HG02852 (cell line): ENCODE measurements around the gene ARMC8.

Experiments
- ATAC-seq: cut with Tn5 transposase; IDR thresholded peaks from one replicate; pipeline ENCODE4 v1.9.1; 2021; ENCODE audit warnings: mild to moderate bottlenecking, moderate library complexity; ENCODE audit not compliant: unreplicated experiment

The ARMC8 gene

DNA sequence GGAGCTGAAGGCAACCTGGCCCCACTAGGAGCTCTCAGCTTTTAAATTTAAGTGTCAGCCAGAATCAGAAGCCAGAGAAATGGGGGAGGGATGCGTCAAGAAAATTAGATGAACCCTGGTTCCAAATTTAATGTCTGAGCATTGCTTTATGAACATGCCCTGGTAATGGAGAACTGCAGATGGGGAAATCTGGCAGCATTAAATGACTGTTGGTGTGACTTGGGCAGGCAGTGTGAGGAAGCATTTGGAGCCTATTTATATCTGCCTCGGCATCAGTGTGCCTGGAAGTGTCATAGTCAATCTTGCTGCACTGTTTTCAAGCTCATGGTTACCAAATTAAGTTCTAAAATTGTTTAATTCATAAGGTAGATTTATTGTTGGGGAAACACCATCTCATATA, 113.5 kb downstream of the ARMC8 start:
- no peak for ATAC-seq

DNA sequence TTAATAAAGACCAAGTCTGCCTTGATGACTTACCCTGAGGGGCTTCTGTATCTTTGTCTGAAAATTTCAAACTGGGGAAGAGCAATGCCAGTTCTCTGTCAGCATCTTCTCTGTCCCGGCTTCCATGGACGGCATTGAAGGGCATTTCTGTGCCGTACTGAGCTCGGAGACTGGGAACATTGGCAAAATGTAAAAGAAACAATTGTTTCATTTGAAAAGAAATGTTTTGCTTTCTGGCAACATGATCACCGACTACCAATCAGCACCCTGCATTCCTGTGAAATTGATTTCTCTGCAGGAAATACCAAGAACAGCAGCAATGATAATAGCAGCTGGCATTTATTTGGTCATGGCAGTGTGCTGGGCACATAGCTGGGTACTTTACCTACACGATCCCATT, 116.4 kb downstream of the ARMC8 start:
- ATAC-seq: no peak

DNA sequence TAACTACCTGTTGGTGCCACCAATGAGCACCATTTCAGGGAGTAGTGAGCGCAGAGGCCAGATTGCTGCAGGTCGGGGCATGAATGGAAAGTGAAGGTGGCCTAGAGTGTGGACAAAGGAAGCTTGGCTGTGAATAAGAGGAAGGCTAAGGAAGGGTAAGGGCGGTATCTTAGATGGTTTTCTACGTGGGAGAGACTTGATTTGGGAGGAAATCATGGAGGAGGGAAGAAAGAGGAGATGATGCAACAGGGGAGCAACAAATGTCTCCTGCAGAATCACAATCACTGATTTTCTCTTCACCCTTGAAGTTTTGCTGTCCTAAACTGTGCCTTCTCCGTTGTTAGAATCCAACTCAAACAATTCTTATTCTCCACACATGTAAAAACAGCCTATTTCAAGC, 120.8 kb downstream of the ARMC8 start:
- no peak for ATAC-seq

DNA sequence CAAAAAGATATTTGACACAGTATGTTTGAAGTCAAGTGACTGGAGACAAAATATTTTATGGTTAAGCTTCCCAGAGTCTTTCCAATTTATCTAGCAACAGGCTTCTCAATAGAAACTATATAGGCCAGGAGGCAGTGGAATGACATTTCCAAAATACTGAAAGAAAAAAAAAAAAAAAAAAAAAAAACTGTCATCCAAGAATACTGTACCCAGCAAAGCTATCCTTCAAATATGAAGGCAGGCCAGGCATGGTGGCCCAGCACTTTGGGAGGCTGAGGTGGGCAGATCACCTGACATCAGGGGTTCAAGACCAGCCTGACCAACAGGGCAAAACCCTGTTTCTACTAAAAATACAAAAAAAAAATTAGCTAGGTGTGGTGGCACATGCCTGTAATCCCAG, 121.7 kb downstream of the ARMC8 start:
- no peak for ATAC-seq

DNA sequence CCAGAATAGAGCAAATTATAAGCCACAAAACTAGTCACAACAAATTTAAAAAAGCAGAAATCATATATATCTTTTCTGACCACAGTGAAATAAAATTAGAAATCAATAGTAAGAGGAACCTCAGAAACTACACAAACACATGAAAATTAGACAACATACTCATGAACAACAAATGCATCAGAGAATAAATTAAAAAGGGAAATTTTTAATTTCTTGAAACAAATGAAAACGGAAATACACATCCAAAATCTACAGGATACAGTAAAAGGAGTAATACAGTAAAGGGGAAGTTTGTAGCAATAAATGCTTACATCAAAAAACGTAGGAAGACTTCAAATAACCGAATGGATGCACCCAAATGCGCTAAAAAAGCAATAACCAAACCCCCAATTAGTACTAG, 123.4 kb downstream of the ARMC8 start:
- ATAC-seq: no peak

DNA sequence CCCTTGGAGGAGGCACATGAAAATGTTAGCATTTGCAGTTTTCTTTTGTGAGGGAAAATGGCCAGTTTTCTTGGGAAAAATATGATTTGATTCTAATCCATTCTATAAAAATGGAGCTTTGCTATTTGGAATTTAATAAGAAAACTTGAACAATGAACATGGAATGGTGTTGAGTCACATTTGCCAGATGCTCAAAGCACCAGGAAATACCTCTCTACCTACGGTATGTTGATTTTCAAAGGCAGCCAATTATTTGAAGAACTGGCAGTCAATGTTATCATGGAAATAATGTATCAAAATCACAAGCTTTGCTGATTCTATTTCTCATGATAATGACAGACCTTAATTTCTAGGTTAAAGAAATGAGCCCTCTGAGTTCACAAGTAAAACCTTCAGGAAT, 127.7 kb downstream of the ARMC8 start:
- no peak for ATAC-seq

DNA sequence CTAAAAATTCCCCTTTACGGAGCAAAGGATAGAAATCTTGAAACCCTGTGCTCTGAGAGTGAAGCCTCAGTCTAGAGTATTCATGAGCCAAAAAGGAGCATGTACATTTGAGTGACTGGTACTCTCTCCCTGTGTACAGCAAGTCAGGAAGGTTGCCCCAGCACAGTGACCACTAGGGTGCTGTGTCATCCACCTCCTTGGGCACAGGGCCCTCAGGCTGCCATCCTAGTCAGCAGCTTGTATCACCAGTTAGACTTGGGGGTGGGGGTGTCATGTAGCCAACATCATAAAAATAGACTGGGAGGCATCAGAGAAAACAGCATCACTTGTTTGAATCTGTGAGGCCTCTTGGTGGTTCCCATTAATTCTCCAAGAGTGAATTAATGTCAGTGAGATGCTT, 130.6 kb downstream of the ARMC8 start:
- ATAC-seq: no peak

DNA sequence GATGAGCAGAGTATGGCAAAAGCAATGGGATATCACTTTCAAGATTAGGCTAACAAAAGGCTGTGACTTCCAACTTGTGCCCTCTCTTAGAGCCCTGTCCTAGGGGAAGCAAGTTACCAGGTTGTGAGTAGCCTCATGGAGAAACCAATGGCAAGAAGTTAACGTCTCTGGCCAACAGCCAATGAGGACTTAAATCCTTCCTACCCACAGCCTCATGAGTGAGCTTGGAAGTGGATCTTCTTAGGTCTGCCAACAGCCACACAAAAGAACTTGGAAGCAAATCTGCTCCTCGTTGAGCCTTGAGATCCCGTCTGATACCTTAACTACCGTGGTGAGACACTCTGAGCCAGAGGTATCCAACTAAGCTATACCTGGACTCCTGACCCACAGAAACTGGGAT, 136.9 kb downstream of the ARMC8 start:
- no peak for ATAC-seq

DNA sequence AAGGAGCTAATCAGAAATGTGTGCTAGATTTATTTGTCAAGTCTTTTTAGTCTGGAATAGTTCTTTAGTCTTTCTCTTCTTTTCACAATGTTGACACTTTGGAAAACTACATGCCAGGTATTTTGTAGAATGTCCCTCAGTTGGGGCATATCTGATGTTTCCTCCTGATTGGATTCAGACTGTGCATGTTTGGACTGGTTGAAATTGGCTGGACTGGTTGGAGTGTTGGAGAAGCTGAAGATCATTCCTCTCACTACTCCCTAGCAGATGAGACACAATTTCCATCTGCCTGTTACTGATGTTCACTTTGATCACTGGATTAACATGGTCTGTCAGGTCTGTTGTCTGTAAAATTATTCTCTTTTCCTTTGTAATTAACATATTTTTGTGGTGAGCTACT, 138.9 kb downstream of the ARMC8 start:
- no peak for ATAC-seq

DNA sequence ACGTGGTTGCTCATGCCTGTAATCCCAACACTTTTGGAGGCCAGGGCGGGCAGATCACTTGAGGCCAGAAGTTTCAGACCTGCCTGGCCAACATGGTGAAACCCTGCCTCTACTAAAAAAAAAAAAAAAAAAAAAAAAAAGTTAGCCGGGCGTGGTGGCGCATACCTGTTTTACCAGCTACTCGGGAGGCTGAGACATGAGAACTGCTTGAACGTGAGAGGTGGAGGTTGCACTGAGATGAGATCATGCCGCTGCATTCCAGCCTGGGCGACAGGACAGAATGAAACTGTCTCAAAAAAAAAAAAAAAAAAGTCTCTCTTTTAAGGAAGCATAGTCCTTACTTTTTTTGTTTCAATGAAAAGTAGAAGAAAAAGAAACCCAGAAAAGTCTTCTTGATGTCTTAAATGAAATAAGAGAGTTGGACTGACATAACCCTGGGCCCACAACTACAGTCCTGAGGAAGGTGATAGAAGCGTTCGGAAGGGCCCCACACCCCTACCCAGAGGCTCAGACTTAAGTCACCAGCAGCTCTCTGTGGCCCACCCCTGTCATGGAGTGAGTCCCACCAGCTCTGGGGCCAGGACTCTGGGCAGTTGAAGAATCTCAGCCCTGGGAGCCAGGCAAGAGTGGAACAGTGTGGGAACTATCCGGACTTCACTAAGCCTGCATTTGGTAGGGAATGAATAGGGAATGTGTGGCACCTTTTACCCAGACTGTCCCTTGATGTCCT, 139.9 kb downstream of the ARMC8 start:
- ATAC-seq: no peak

DNA sequence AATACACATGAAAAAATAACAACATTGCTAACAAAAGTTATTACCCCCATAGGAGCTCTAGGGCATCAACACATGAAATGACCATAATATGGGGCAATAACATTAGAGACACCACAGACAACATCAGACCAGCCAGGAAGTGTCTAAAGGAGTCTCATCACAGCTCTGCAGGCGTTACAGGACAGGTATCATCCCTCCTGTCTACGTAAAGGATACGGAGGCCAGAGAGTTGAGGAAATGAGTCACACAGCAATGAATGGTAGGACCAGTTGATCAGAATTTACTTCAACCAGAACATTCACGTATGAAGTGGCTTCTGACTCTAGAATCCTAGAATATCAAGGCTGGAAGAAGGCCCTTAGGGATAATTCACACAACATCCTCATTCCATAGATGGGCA, 140.7 kb downstream of the ARMC8 start:
- ATAC-seq: no peak

DNA sequence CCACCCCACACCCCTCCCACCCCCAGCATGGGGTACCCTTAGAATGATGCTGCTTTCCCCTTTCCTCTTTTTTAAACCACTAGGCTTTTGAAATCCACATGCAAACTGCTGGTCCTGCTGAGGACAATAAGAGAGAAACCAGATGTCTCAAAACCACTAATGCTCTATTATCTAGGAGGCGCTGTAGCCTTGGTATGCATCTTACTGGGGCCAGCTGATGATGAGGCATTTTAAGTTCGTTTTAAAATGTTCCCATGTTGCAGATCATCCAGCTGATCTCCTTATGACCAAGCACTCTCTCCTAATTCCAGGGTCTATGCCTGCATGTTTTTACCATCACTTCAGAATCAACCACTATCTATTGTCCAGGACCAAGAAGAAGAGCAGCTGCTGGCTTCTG, 141.2 kb downstream of the ARMC8 start:
- no peak for ATAC-seq

DNA sequence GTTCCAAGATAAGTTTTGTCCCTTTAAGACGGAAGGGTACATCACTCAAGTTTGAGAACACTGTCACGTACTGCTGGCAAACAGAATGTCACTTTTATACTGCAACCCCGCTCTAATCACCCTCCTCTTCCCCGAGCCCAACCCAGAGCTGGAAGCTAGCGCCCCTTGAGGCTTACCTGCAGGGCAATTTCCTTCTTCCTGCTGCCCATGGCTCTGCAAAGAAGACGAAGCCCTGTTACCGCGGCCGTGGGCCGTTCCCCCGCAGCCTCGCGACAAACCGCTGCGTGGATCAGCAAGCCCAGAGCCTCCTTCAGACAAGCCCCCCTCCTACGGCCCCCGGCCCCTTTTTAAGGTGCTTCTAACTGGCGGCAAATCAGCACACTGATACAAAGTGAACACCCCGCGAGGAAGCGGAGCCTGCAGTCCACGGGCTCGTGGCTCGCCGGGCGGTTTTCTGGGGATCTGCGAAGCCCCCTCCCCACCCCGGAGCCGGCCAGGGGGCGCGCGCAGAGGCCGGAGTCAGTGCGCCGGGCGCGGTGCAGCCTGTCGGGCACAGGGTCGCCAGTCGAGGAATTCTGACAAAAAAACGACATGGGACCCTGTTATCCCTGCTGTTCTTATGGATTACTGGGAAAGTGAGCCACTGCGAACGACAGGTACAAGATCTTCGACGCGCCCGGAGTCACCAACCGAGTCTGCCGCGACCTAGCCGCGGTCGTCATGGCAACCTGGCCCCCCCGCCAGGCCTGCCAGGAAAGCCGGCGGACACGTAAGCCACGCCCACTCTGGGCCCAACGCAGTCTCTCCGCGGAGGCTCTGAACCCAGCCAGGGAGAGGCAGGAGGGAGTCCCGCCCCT, 142.3 kb downstream of the ARMC8 start, which contains the start of gene NME9:
Gene NME9 (minus strand): TSS at position 725 of the 857 bp plus-strand sequence. CDS start 516 bp downstream, at position 209.
- peak; percentile 65 for ATAC-seq

DNA sequence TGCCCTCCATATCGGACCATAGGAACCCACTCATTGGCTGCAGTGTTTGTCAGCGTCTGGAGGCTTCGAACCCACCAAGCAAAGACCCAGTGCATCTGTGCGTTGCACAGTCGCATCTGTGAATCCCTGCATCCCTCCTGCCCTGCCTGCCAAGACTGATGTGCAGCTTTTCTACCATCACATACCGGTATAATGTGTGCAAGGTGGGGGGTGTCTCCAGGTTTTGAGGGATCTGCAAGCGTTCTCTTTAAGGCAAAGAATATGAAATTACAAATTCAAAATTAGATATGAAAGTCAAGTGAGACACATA, 142.8 kb downstream of the ARMC8 start:
- ATAC-seq: no peak

DNA sequence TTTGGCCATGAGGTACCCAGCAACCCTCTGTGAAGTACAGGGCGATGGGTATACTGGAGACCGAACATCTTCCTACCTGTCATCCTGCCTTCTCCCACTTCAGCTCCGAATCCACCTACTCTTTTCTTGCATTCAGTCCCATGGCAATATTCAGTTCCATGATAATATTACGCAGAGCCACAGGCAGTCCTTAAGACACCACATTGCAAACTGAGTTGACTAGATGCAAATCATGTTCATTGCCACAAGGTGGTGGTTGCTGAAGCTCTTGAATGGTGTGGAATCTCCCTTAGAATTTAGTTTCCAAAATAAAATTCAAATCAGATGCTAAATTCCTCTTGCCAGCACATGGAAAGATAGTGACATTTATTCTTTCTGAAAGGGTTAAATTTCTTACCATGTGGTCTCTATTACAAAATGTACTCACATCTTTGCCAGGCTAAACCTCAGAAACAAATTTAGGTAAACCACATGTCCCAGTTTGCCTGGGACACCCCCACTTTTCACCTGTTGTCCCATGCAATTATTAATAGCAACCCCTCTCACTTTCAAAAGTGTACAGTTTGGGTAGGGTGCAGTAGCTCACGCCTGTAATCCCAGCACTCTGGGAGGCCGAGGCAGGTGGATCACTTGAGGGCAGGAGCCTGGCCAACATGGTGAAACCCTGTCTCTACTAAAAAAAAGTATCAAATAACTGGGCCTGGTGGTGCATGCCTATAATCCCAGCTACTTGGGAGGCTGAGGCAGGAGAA, 144.2 kb downstream of the ARMC8 start:
- no peak for ATAC-seq

DNA sequence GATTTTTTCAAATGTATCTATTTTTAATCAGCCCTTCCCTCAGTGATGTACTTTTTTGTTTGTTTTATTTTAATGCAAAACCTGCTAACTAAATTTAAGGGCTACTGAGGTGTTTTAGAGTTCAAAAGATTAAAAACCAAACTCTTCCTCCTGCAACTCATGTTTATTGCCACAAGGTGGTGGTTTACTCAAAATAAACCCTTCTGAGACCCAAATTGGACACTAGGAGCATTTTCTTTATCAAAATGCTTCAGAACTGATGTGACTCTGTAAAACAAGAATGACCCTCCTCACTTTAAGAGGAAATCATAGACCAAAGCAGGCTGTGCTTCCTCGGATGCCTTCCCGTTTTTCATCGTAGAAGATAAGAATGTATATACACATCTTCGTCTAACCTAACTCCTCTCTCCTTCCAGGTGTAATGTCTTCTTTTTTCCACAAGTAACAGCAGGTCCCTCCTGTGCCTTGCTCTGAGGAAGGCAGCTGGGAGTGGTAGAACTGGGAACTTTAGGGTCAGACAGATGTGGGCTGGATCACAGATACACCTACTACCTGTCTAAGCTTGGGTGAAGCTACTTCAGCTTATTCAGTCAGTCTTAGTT, 145.5 kb downstream of the ARMC8 start:
- ATAC-seq: no peak

DNA sequence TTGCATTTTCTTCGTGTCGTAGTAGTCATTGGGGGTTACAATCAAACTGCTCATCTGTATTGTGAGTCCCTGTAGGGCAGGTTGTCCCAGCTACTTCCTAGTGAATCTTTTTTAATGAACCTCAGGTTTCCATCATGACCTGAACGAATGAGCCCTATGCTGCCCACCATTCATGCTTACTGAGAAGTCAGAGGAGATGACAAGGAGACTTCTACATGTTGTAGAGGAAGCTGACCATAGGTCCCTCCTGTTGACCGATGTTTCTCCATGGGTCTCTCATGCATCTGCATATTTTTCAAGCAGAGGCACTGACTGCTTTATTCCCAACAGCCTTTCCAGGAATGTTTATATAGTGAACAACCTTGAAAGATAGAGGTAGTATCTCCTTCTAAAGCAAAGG, 147.5 kb downstream of the ARMC8 start:
- ATAC-seq: no peak

DNA sequence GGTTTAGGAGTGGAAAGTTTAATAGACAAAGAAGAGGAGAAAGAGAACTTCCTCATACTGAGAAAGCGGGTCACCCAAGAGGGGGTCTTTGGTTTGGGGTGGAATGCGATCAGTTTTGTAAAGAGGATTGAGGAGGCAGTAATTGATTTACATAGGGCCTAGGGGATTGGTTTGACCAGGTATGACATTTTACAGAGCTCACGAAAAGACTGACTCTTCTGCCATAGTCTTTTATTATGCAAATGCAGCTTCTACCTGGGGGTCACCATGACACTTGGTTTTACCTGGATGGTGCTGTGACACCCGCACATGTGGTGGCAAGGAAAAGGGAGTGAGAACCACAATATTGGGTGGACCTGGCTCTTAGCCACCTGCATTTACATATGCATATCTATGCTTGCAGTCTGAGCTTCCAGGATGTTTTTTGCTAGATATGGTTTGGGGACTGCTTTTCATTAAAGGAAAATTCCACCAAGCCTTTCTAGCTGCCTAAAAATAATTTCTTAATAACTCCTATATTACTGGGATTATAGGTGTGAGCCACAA, 149.4 kb downstream of the ARMC8 start:
- no peak for ATAC-seq

DNA sequence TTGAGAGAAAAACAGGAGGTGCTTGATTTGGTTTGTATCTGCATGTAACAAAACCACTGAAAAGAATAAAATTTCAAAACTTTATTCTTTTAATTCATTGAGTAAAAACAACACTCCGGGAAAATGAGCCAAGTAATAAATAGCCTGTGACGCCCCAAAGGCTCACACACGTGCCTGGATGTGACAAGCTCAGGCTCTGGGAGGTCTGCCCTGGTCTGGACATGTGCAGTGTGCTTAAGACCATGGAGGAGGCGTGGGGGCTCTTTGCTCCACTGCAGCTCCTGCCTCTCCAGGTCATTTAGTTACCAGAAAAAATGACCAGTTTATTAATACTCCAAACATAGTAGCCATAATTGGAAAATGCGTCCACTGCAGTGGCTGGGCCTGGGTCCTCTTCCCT, 151.1 kb downstream of the ARMC8 start:
- no peak for ATAC-seq

DNA sequence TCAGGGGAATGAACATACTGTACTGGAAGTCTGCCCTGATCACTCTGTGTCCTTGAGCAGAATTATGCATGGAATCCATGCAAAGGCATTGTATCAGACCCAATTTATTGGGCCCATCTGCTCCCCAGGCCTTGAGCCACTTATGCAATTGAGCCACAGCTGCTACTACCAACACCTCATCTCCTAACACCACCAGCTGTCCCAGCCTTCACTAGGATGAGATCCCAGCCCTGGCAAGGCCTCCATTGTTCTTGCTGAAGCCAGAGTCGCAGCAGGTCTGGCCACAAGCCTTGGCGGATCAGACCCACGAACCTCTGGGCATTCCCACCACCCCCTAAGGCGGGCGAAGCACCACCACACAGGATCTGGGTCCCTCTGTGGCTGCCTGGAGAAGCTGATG, 151.7 kb downstream of the ARMC8 start:
- ATAC-seq: no peak

DNA sequence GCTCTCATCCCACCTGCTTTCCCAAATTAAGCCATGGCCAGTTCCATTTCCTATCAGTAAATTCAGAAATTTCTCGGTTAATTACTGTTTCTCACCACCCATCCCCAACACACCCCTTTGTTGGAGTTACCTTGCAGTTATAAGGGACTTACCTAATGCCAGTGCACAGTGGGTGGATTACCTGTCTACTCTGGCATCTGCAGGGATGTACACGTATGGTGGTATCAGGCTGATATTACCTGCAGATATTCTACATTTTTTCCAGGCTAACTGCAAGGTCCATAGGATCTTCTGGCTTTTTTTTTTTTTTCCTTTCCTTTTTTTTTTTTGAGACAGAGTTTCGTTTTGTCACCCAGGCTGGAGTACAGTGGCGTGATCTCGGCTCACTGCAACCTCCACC, 153.4 kb downstream of the ARMC8 start:
- no peak for ATAC-seq
